Testis (tissue), 2 donors: ENCODE results near the gene BLM.

Source experiments
- CTCF ChIP-seq, 3 experiments: fragments of 450-650 bp in 2 of 3; fragments of 200-600 bp in 1 of 3; sonication (generic) in 1 of 3; IDR thresholded peaks; one replicate each; pipeline ENCODE4 v1.5.1; 2016 to 2019; ENCODE audit warnings: antibody characterized with exemption in 3 of 3, mild to moderate bottlenecking in 2 of 3, moderate library complexity in 1 of 3
- POLR2A ChIP-seq: fragments of 450-650 bp; IDR thresholded peaks from one replicate; pipeline ENCODE4 v1.6.1; 2017; ENCODE audit warnings: antibody characterized with exemption, mild to moderate bottlenecking, moderate library complexity

GRCh38 chr15:90774731-90775514, 57.8 kb downstream of the BLM start:
- no peak for TF ChIP-seq CTCF (IDR thresholded peaks at IDR 0.05)
- TF ChIP-seq POLR2A = no peak
